CD4-positive, CD25-positive, alpha-beta regulatory T cell (primary cell): Measurements from ENCODE around the gene SLC1A5. TPM values are rescaled to one million over a fixed set of nuclear protein-coding genes. Genes with fewer than 3 reads are reported as not detected.
A peak's percentile ranks its signal among the peaks of the same experiment; 100 is the strongest.

Experiments
- ATAC-seq, 2 donors: fragments of 150-1000 bp; cut with Tn5 transposase; one replicate each; pipeline ENCODE4 v1.10.0; 2021; ENCODE audit warnings: low read depth in 2 of 2, moderate number of reproducible peaks in 2 of 2, moderate library complexity in 1 of 2
- DNase-seq, 3 donors: peaks; one replicate each; pipeline versions ENCODE4 v3.0.0 to v3.0.0-alpha.2; 2012 to 2022; ENCODE audit warnings: mixed read lengths in 1 of 3
- H3K27ac ChIP-seq: one replicate; pipeline ENCODE4 v1.7.0; 2013; ENCODE audit warnings: mild to moderate bottlenecking, low read length; ENCODE audit not compliant: insufficient read depth, poor library complexity, severe bottlenecking
- H3K27me3 ChIP-seq: one replicate; pipeline ENCODE4 v1.7.0; 2013; ENCODE audit warnings: low read length; ENCODE audit not compliant: control insufficient read depth, insufficient read depth
- H3K36me3 ChIP-seq: one replicate; pipeline ENCODE4 v1.7.0; 2013; ENCODE audit warnings: mild to moderate bottlenecking, low read length, moderate library complexity; ENCODE audit not compliant: control insufficient read depth, insufficient read depth
- H3K4me1 ChIP-seq: 2 replicates; pipeline ENCODE4 v1.7.0; 2013; ENCODE audit warnings: mild to moderate bottlenecking, low read length; ENCODE audit not compliant: insufficient read depth, control insufficient read depth, poor library complexity, severe bottlenecking
- H3K4me3 ChIP-seq: one replicate; pipeline ENCODE4 v1.7.0; 2013; ENCODE audit warnings: low read depth, mild to moderate bottlenecking, low read length, moderate library complexity
- H3K9me3 ChIP-seq, 2 experiments: 1 replicate in 1 of 2; 2 replicates in 1 of 2; pipeline ENCODE4 v1.7.0; 2013; ENCODE audit warnings: low read length in 2 of 2, mild to moderate bottlenecking in 1 of 2, moderate library complexity in 1 of 2; ENCODE audit not compliant: control insufficient read depth in 2 of 2
- H3K27ac Mint-ChIP-seq, 3 donors: one replicate each; pipeline ENCODE4 v1.8.0; 2020 to 2022; ENCODE audit warnings: mild to moderate bottlenecking in 3 of 3, mixed read lengths in 3 of 3, moderate library complexity in 2 of 3
- H3K27me3 Mint-ChIP-seq: one replicate; pipeline ENCODE4 v1.8.0; 2022; ENCODE audit warnings: mild to moderate bottlenecking, mixed read lengths
- H3K36me3 Mint-ChIP-seq: one replicate; pipeline ENCODE4 v1.8.0; 2020; ENCODE audit warnings: mixed read lengths
- H3K4me1 Mint-ChIP-seq, 4 donors: one replicate each; pipeline ENCODE4 v1.8.0; 2020 to 2022; ENCODE audit warnings: mixed read lengths in 4 of 4, mild to moderate bottlenecking in 1 of 4
- H3K4me3 Mint-ChIP-seq, 4 donors: one replicate each; pipeline ENCODE4 v1.8.0; 2020 to 2022; ENCODE audit warnings: mild to moderate bottlenecking in 4 of 4, mixed read lengths in 4 of 4, moderate library complexity in 3 of 4
- H3K9me3 Mint-ChIP-seq, 7 donors: one replicate each; pipeline ENCODE4 v1.8.0; 2020 to 2022; ENCODE audit warnings: mixed read lengths in 7 of 7, mild to moderate bottlenecking in 3 of 7, moderate library complexity in 2 of 7
- polyA plus RNA-seq, 4 donors: library from polyadenylated mRNA; unstranded; fragments of 300-500 nt; fragmentation: Illumina TruSeq; gene quantifications; one replicate each; pipeline ENCODE4 v1.2.3, GENCODE V29; 2021
- total RNA-seq: library from RNA; stranded (reverse); gene quantifications from one replicate; pipeline ENCODE4 v1.2.3, GENCODE V29; 2022

SLC1A5 gene
- total and polyA plus RNA-seq, 5 donors from 2014 or later: 23.6 to 28.8 (median 26.6) TPM

DNA sequence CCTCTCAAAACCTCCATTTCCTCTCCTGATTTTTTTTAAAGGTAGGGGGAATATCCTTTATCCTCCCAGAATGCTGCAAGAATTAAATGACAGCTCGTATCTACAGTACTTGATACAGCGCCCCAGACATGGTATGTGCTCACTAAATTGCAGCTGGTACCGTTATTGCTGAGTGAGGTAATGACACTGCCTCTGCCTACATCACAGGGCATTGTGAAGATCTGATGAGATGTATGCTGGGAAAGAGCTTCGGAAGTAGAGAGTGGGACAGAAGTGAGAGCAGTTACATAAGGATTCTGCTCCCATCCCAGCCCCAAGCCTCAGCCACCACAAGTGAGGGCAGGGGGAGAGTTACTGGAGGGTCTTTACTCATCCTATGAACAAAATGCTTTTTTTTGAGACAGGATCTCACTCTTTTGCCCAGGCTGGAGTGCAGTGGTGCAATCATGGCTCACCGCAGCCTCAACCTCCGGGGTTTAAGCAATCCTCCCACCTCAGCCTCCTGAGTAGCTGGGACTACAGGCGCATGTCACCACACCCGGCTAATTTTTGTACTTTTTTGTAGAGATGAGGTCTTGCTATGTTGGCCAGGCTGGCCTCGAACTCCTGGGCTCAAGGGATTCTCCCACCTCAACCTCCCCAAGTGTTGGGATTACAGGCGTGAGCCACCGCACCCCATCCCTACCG is 44.2 kb downstream of the SLC1A5 start:
- peak overlapping the region; percentile 73 for H3K4me3 ChIP-seq
- H3K27me3 Mint-ChIP-seq: peaks cover 5% of the 10 kb centered on the region
- H3K9me3 Mint-ChIP-seq: peaks cover 0 to 2% (median 0%) of the 10 kb centered on the region in 7 donors
- H3K4me1 Mint-ChIP-seq: peaks cover 8 to 78% (median 56%) of the 10 kb centered on the region in 4 donors
- ATAC-seq (no peak), DNase-seq (no peak)
- H3K27me3 ChIP-seq: no peaks in the 10 kb centered on the region
- peaks cover 46% of the 10 kb centered on the region for H3K4me1 ChIP-seq
- H3K27ac Mint-ChIP-seq: peak overlapping the region; percentile 80 to 92 (median 91)
- peaks cover 2% of the 10 kb centered on the region for H3K36me3 ChIP-seq
- H3K36me3 Mint-ChIP-seq: peaks cover 5% of the 10 kb centered on the region
- H3K4me3 Mint-ChIP-seq: peak overlapping the region; percentile 90 to 96 (median 92)
- H3K27ac ChIP-seq: no peak overlapping the region
- H3K9me3 ChIP-seq: no peaks in the 10 kb centered on the region

DNA sequence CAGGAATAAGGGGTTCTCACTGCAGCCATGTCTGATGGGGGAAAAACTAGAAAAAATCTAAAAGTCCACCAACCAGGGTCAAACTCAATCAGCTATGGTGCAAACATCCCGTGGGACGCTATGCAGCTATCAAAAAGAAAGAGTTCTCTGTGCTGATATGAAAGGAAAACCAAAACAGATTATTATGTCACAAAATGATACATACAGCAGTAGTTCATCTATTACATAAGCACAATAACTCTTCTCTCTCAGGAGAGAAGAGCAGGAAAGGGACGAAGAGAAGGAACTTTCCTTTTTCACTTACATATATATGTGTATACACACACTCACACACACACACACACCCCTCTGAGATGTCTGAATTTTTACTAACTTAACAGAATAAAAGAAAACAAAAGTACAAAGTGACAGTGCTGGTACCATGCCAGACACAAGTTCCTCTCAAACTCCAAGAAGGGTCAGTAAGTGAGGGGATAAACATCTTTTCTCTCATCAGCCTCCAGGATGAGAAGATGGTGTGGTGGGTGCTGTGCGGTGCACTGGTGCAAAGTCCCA is 45.4 kb downstream of the SLC1A5 start:
- Mint-ChIP-seq H3K36me3 (peaks cover 10% of the 10 kb centered on the region), H3K27ac (peak overlapping the region in 2 of 3 donors; percentile 12 to 33), H3K4me3 (peak overlapping the region in 3 of 4 donors; percentile 3 to 72 (median 52)), H3K27me3 (peaks cover 5% of the 10 kb centered on the region), H3K4me1 (peaks cover 8 to 72% (median 52%) of the 10 kb centered on the region in 4 donors), H3K9me3 (peaks cover 0 to 2% (median 0%) of the 10 kb centered on the region in 7 donors)
- Histone ChIP-seq H3K27me3 (no peaks in the 10 kb centered on the region), H3K4me3 (no peak overlapping the region), H3K4me1 (peaks cover 46% of the 10 kb centered on the region), H3K27ac (no peak overlapping the region), H3K9me3 (no peaks in the 10 kb centered on the region), H3K36me3 (peaks cover 11% of the 10 kb centered on the region)
- ATAC-seq (no peak), DNase-seq (no peak)

DNA sequence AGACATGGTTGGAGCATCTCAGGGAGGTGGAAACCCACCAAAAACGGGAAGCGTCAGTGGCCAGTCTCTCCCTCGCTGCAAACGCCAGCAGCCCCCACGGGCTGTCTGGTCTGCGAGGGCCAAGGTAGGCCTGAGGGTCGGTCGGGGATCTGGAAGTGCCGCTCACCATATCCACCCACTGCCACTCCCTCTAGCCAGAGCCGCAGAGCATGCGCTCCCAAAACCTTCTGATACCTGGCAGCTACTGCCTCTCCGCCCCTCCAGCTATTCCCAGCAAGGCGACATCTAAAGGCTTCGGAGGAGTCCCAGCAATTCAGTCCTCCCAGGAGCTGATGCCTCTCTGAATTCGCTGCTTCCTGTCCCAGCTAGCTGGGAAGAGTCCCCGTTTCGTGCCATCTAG is 46.9 kb downstream of the SLC1A5 start:
- H3K27me3 ChIP-seq: no peaks in the 10 kb centered on the region
- no peak overlapping the region for H3K27ac ChIP-seq
- no peaks in the 10 kb centered on the region for H3K9me3 ChIP-seq
- no peak for ATAC-seq
- Mint-ChIP-seq H3K4me3 (peak overlapping the region in 1 of 4 donors; percentile 58), H3K4me1 (peaks cover 8 to 59% (median 41%) of the 10 kb centered on the region in 4 donors), H3K9me3 (peaks cover 0 to 2% (median 0%) of the 10 kb centered on the region in 7 donors), H3K36me3 (peaks cover 15% of the 10 kb centered on the region), H3K27me3 (no peaks in the 10 kb centered on the region), H3K27ac (peak overlapping the region in 2 of 3 donors; percentile 17 to 75)
- no peak for DNase-seq
- peaks cover 26% of the 10 kb centered on the region for H3K36me3 ChIP-seq
- peaks cover 31% of the 10 kb centered on the region for H3K4me1 ChIP-seq
- no peak overlapping the region for H3K4me3 ChIP-seq

DNA sequence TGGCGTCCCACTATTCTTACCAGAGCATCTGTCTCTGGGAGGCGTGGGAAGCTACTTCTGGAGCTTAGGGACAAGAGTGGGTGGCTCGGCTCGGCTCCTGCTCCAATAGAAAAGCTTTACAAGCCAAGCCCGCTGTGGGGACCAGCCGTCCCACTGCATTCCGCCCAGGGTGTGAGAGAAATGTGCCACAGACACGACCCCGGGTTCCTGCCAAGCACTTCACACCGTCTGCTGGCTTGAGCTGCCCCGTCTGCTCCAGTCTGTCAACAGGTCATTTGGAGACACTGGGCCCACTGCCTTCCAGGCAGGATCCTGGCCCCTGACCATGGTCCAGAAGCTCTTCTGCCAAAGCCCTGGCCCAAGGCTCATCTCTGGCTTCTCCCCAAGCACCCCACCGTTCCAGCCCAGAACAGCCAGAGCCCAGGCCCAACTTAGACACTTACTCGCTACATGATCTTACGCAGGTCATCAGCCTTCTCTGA is 49.1 kb downstream of the SLC1A5 start:
- peak overlapping the region in 2 of 3 donors; percentile 9 to 75 for H3K27ac Mint-ChIP-seq
- peaks cover 36% of the 10 kb centered on the region for H3K36me3 ChIP-seq
- peaks cover 16% of the 10 kb centered on the region for H3K36me3 Mint-ChIP-seq
- peaks cover 19% of the 10 kb centered on the region for H3K4me1 ChIP-seq
- no peak overlapping the region for H3K4me3 ChIP-seq
- no peaks in the 10 kb centered on the region for H3K27me3 ChIP-seq
- no peak for DNase-seq
- no peak overlapping the region for H3K27ac ChIP-seq
- no peaks in the 10 kb centered on the region for H3K9me3 ChIP-seq
- H3K4me3 Mint-ChIP-seq: no peak overlapping the region
- peaks cover 0 to 2% (median 0%) of the 10 kb centered on the region in 7 donors for H3K9me3 Mint-ChIP-seq
- ATAC-seq: no peak
- no peaks in the 10 kb centered on the region for H3K27me3 Mint-ChIP-seq
- H3K4me1 Mint-ChIP-seq: peaks cover 8 to 45% (median 34%) of the 10 kb centered on the region in 4 donors

DNA sequence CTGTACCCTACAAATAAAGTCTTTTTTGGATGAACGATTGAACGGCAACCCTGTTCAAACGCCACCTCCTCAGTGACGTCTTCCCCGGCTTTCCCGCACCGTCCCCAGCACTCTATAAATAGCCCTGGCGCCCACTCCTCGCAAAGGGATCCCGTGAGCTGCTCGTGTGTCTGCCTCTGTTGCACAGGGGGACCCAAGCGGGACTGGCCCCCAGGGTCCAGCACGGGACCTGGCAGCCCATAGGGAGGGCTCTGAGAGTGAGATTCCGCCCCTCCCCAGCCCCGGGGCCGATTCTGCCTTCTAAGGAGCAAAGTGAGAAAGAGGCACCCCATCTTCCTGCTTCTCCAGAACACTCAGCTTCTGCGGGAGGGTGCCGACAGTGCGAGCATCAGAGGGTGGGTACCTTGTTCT is 50.6 kb downstream of the SLC1A5 start:
- H3K4me3 ChIP-seq: no peak overlapping the region
- Mint-ChIP-seq H3K4me1 (peaks cover 8 to 32% (median 23%) of the 10 kb centered on the region in 4 donors), H3K27ac (no peak overlapping the region), H3K27me3 (no peaks in the 10 kb centered on the region), H3K36me3 (peaks cover 22% of the 10 kb centered on the region), H3K4me3 (no peak overlapping the region), H3K9me3 (peaks cover 0 to 2% (median 0%) of the 10 kb centered on the region in 7 donors)
- ATAC-seq: no peak
- no peak for DNase-seq
- H3K36me3 ChIP-seq: peaks cover 52% of the 10 kb centered on the region
- H3K9me3 ChIP-seq: no peaks in the 10 kb centered on the region
- H3K4me1 ChIP-seq: peaks cover 4% of the 10 kb centered on the region
- H3K27ac ChIP-seq: no peak overlapping the region
- H3K27me3 ChIP-seq: no peaks in the 10 kb centered on the region

DNA sequence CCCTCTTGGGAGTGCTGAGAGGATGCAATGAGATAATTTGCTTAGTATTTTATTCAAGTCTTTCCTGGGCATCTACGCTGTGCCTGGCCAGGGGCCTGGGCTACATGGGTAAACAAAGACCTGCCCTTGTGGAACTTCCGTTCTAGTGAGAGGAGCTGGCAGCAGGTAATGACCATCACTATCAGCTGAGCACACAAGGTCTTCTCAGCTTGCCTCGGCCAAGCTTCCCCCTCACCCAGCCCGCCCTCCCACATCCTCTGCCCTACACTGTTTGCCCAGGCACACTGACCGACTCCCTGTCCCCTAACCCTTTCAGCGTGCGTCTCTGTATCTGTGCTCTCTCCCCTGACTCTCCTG is 51.1 kb downstream of the SLC1A5 start:
- ATAC-seq (no peak), DNase-seq (no peak)
- Mint-ChIP-seq H3K4me3 (no peak overlapping the region), H3K36me3 (peaks cover 21% of the 10 kb centered on the region), H3K9me3 (peaks cover 0 to 2% (median 0%) of the 10 kb centered on the region in 7 donors), H3K27ac (no peak overlapping the region), H3K27me3 (no peaks in the 10 kb centered on the region), H3K4me1 (peaks cover 8 to 30% (median 21%) of the 10 kb centered on the region in 4 donors)
- H3K36me3 ChIP-seq: peaks cover 56% of the 10 kb centered on the region
- H3K27ac ChIP-seq: no peak overlapping the region
- H3K9me3 ChIP-seq: no peaks in the 10 kb centered on the region
- H3K4me3 ChIP-seq: no peak overlapping the region
- H3K27me3 ChIP-seq: no peaks in the 10 kb centered on the region
- peaks cover 3% of the 10 kb centered on the region for H3K4me1 ChIP-seq

DNA sequence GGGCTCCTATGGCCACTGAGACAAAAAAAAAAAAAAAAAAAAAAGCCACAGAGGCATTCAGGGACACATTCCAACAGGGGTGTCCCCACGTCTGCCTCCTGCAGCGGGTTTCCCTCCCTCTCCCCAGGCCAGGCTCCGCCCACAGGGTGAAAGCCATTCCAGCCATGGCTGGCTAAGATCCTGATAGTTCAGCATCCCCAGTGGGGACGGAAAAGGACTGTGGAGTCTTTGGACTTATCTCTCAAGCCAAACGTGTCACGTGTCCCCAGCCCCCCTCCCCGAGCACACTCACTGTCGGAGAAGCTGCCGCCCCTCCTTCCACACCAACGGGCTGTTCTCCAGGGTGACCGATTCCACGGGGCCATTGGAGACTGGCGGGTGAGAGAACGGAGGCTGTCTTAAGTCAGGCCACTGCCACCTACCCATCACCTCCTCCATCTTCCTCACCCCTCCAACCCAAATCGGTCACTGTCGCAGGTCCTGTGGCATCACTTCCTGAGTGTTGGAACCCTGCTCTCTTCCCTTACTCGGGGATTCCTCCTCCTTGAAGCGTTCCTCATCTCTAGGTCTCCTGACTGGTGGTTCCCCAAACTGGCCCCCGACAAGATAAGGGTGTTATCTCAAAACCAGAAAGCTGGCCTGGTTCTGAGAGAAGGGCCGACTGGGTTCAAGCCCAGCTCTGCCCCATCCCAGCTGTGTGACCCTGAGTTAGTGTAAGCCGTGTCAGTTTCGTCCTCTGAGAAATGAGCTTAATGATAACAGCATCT is 51.7 kb downstream of the SLC1A5 start:
- no peak overlapping the region for H3K27ac ChIP-seq
- Mint-ChIP-seq H3K27me3 (no peaks in the 10 kb centered on the region), H3K4me3 (no peak overlapping the region), H3K36me3 (peaks cover 22% of the 10 kb centered on the region), H3K27ac (no peak overlapping the region), H3K9me3 (peaks cover 0 to 1% (median 0%) of the 10 kb centered on the region in 7 donors), H3K4me1 (peaks cover 8 to 24% (median 20%) of the 10 kb centered on the region in 4 donors)
- DNase-seq: no peak
- no peaks in the 10 kb centered on the region for H3K4me1 ChIP-seq
- H3K9me3 ChIP-seq: no peaks in the 10 kb centered on the region
- peaks cover 62% of the 10 kb centered on the region for H3K36me3 ChIP-seq
- no peaks in the 10 kb centered on the region for H3K27me3 ChIP-seq
- no peak overlapping the region for H3K4me3 ChIP-seq
- no peak for ATAC-seq
